Bronchial epithelial cell (primary cell): ENCODE data around the gene WARS2. TPM values are rescaled to one million over a fixed set of nuclear protein-coding genes. Genes with fewer than 3 reads are reported as not detected.
"Not testable (repeated sequence)": the region's sequence is repeated elsewhere in the genome, so short reads cannot be mapped to it uniquely, and the experiment has no call there.

Experiments
- DNase-seq: peaks from one replicate; pipeline ENCODE4 v3.0.0-alpha.2; 2010; ENCODE audit warnings: low read depth
- FAIRE-seq: peaks from 2 replicates; lab custom pipeline; 2011; peaks lifted over from hg19 to GRCh38; lab: Jason Lieb, UNC
- H3K27me3 ChIP-seq: 2 replicates; pipeline ENCODE4 v1.5.1; 2011; ENCODE audit warnings: low read length; ENCODE audit not compliant: control insufficient read depth, insufficient read depth
- H3K36me3 ChIP-seq: 2 replicates; pipeline ENCODE4 v1.5.1; 2011; ENCODE audit warnings: low read length; ENCODE audit not compliant: control insufficient read depth, insufficient read depth
- H3K4me3 ChIP-seq: 2 replicates; pipeline ENCODE4 v1.5.1; 2011; ENCODE audit warnings: mild to moderate bottlenecking, low read depth, low read length, control low read depth
- CTCF ChIP-seq: IDR thresholded peaks from 2 replicates; pipeline ENCODE4 v1.5.1; 2011; ENCODE audit warnings: mild to moderate bottlenecking, moderate library complexity, low read length, control low read depth, inconsistent platforms; ENCODE audit not compliant: insufficient read depth, severe bottlenecking
- total RNA-seq: library from RNA; depleted of rRNA; stranded (reverse); fragments of >200 nt; gene quantifications from 2 replicates; pipeline ENCODE4 v1.2.1, GENCODE V29; 2014

The WARS2 gene
- total RNA-seq, 1 donor from 2014 or later = 15.3 TPM

- FAIRE-seq (no peak), DNase-seq (peak; percentile 82)
- Histone ChIP-seq H3K27me3 (no peaks in the 10 kb centered on the region), H3K4me3 (no peak overlapping the region), H3K36me3 (no peaks in the 10 kb centered on the region)
- no peak for TF ChIP-seq CTCF
Observed at GRCh38 chr1:119136401-119136800, 4.1 kb downstream of the WARS2 start.

DNA sequence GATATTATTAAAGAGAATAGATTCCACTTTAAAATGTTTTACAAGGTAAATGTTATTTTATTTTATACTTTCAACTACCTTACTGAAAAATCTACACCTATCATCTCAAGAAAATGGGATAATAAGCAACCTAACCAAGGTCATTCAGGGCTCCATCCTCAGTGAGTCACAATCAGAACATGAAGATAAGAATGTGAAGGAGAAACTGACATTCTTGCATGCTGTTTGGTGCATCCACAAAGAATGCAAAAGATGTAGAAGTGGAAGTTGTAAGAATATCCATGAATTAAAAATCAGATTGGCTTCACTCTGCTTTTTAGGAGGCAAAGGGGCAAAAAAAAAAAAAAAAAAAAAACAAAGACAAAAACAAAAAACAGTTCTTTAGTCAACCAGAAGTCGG lies 6.5 kb downstream of the WARS2 start:
- no peak overlapping the region for H3K4me3 ChIP-seq
- FAIRE-seq = no peak
- no peak for DNase-seq
- no peaks in the 10 kb centered on the region for H3K27me3 ChIP-seq
- TF ChIP-seq CTCF = no peak
- no peaks in the 10 kb centered on the region for H3K36me3 ChIP-seq

- no peak for FAIRE-seq
- H3K27me3 ChIP-seq = no peaks in the 10 kb centered on the region
- H3K4me3 ChIP-seq = no peak overlapping the region
- TF ChIP-seq CTCF = no peak
- peak; percentile 7 for DNase-seq
- no peaks in the 10 kb centered on the region for H3K36me3 ChIP-seq
Observed at GRCh38 chr1:119132179-119132578, 8.3 kb downstream of the WARS2 start.

- FAIRE-seq (no peak), DNase-seq (no peak)
- Histone ChIP-seq H3K4me3 (no peak overlapping the region), H3K27me3 (no peaks in the 10 kb centered on the region), H3K36me3 (no peaks in the 10 kb centered on the region)
- TF ChIP-seq CTCF = no peak
Observed at GRCh38 chr1:119125874-119126273, 14.6 kb downstream of the WARS2 start.

DNA sequence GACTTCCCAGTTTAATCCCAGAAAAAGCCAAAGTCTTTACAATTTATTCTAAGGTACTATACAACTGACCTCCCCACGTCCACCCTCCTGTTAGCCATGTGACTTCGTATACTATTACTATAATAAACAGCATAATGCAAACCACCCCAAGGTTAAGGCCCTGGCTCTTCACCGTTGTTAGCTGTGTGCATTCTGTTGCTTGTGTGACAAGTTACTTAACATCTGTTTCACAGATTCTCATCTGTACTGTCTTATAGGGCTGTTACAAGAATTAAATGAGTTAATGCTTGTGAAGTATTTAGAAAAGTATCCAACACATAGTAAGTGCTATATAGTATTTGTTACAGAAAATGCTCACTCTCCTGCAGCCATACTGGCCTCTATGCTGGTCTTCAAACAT lies 15.7 kb downstream of the WARS2 start:
- TF ChIP-seq CTCF = no peak
- Histone ChIP-seq H3K4me3 (no peak overlapping the region), H3K36me3 (no peaks in the 10 kb centered on the region), H3K27me3 (no peaks in the 10 kb centered on the region)
- FAIRE-seq (no peak), DNase-seq (no peak)

GRCh38 chr1:119121872-119122271 lies 18.6 kb downstream of the WARS2 start:
- not testable (repeated sequence) for H3K36me3 ChIP-seq, FAIRE-seq, H3K4me3 ChIP-seq, H3K27me3 ChIP-seq, DNase-seq
